ENCODE measurements around the gene NFYB.
"Not testable (repeated sequence)": the region's sequence is repeated elsewhere in the genome, so short reads cannot be mapped to it uniquely, and the experiment has no call there.

The NFYB gene

DNA sequence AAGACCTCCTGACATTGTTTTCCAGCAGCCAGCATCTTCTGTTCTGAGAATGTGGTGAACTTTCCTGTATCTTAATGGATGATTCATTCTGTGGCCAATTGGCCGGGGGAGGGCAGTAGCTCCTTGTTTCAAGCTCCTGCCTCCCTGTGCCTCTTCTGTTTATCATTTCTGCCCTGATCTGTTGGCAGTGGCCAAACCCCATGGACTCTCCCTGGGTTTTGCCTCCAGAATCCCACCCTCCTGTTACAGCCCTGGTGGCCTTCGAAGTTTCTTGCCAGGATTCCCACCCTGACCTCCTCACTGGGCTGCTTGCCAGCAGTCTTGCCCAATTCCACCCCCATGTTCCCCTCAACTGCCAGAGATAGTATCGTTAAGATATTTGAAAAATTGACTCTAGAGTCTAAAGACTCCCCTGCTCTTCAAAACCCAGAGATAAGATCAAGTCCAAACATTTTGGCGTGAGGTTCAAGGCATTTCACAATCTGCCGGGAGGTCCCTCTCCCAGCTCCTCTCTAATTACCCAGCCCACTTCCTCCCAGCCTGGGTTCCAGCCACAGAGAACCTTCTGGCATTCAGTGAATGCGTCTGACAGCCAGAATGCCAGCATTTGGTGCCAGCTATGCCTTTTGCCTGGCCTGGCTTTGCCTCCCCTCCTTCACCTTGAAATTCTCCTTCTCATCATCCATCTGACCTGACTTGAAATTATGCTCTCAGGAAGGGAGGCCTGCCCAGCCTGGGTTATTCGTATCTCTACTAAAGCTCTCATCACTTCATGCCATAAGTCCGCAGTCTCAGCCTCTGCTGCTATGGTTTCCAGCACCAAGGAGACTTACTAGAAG lies 39.9 kb upstream of the NFYB start:
- Histone ChIP-seq H3K4me2 (peak overlapping the region in 10 of 11 experiments; percentile 8 to 88 (median 78); a peak in 18 of 22 replicates), H3K36me3 (no peaks in the 10 kb centered on the region), H4K20me1 (no peaks in the 10 kb centered on the region), H3K4me1 (peaks cover 4 to 56% (median 32%) of the 10 kb centered on the region in 10 experiments; a peak in 18 of 20 replicates), H3K4me3 (peak overlapping the region in 3 of 10 experiments; percentile 27 to 60 (median 40); a peak in 4 of 20 replicates), H3K27ac (peak overlapping the region; percentile 19 to 94 (median 76); a peak in 19 of 22 replicates), H3K9me3 (replicated peaks in 1 of 11) (peaks cover 5 to 17% (median 12%) of the 10 kb centered on the region in 11 experiments), H3K9ac (peak overlapping the region in 9 of 11 experiments; percentile 16 to 78 (median 59); a peak in 14 of 22 replicates), H3K27me3 (no peaks in the 10 kb centered on the region)
- peak in 5 of 11 experiments; percentile 19 to 82 (median 70); a peak in 10 of 22 replicates for TF ChIP-seq Cebpa-rat (IDR thresholded peaks at IDR 0.05)

DNA sequence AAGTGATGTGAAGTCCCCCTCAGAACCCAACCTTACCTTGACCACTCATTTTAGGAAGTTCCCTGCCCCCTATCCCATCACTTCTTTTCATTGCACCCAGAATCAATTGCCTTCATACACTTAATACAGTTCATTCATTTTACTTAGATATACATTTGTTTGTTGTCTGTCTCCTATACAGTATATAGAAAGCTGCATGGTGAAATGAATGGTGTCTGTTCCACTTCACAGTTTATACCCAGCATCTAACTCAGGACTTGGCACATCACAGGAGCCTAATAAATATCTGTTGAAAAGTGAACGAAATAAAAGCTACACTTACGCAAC lies 39.3 kb upstream of the NFYB start:
- H3K27me3 ChIP-seq: no peaks in the 10 kb centered on the region
- no peaks in the 10 kb centered on the region for H4K20me1 ChIP-seq
- peaks cover 0 to 50% (median 32%) of the 10 kb centered on the region in 10 experiments; a peak in 16 of 20 replicates for H3K4me1 ChIP-seq
- H3K27ac ChIP-seq: peak overlapping the region in 10 of 11 experiments; percentile 3 to 94 (median 76); a peak in 16 of 22 replicates
- H3K9me3 ChIP-seq (replicated peaks in 1 of 11): peaks cover 0 to 14% (median 6%) of the 10 kb centered on the region in 11 experiments; a peak in 18 of 22 replicates
- TF ChIP-seq Cebpa-rat (IDR thresholded peaks at IDR 0.05): peak in 2 of 11 experiments; percentile 29 to 75; a peak in 2 of 22 replicates
- no peaks in the 10 kb centered on the region for H3K36me3 ChIP-seq
- peak overlapping the region in 7 of 11 experiments; percentile 16 to 78 (median 54); a peak in 9 of 22 replicates for H3K9ac ChIP-seq
- peak overlapping the region in 3 of 10 experiments; percentile 6 to 40 (median 27); a peak in 4 of 20 replicates for H3K4me3 ChIP-seq
- H3K4me2 ChIP-seq: peak overlapping the region in 9 of 11 experiments; percentile 34 to 88 (median 81); a peak in 17 of 22 replicates

DNA sequence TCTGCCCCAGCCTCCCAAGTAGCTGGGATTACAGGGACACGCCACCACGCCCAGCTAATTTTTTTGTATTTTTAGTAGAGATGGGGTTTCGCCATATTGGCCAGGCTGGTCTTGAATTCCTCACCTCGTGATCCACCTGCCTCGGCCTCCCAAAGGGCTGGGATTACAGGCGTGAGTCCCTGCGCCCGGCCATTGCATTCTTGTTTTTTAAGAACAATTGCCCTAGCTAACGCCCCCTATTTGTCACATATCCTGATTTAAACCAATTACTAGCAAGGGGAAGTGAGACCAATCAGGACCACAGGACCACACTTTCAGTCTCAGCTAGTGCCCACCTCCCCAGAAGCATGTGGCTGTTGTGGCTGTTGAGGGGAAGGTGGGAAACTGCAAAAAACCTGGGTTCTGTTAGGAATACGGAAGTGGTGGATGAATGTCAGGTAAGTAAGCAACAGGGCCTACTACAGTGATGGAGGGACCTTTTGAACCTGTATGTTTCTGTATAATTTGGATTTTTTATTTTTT lies 37.8 kb upstream of the NFYB start:
- H3K27me3 ChIP-seq: no peaks in the 10 kb centered on the region
- no peaks in the 10 kb centered on the region for H3K36me3 ChIP-seq
- peaks cover 0 to 6% (median 0%) of the 10 kb centered on the region in 11 experiments; a peak in 5 of 22 replicates for H3K9me3 ChIP-seq (replicated peaks in 1 of 11)
- TF ChIP-seq Cebpa-rat (IDR thresholded peaks at IDR 0.05): no peak
- H3K4me2 ChIP-seq: peak overlapping the region in 4 of 11 experiments; percentile 27 to 88 (median 82); a peak in 6 of 22 replicates
- peaks cover 0 to 50% (median 32%) of the 10 kb centered on the region in 10 experiments; a peak in 16 of 20 replicates for H3K4me1 ChIP-seq
- peak overlapping the region in 5 of 11 experiments; percentile 77 to 94 (median 87); a peak in 6 of 22 replicates for H3K27ac ChIP-seq
- H4K20me1 ChIP-seq: no peaks in the 10 kb centered on the region
- H3K9ac ChIP-seq: no peak overlapping the region
- no peak overlapping the region for H3K4me3 ChIP-seq

DNA sequence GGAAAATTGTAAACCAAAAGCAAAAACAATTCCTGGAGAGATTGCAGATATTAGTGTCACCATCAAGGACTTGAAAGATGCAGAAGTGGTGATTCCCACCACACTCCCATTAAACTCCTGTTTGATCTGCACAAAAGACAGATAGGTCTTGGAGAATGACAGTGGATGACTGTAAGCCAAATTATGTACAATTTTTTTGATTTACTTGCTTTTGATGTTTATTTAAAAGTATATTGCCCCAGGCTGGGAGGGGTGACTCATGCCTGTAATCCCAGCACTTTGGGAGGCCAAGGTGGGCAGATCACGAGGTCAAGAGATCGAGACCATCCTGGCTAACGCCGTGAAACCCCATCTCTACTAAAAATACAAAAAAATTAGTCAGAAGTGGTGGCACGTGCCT lies 35.8 kb upstream of the NFYB start:
- H3K27ac ChIP-seq; H3K27me3 ChIP-seq; H3K36me3 ChIP-seq; H3K9me3 ChIP-seq (replicated peaks in 1 of 11); H3K4me3 ChIP-seq; H3K9ac ChIP-seq; H3K4me2 ChIP-seq; H4K20me1 ChIP-seq: not testable (repeated sequence)
- peaks cover 0 to 49% (median 30%) of the 10 kb centered on the region in 10 experiments; a peak in 16 of 20 replicates for H3K4me1 ChIP-seq

DNA sequence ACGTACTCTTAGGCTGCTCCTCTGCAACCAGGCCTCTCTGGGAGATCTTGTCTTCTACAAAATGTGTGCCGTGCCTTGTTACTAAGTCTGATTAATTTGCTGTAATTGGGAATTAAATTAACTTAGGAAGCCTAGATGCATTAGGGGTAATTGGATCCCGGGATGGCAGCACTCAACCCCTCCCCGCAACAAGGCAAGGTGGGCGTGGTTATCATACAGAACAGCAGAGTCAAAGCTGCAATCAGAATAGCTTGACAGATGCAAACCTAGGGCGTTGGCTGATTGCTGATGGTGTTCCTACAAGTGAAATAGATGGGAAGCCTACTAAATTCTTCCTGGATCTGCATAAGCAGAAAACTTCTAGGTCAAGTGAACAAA lies 34.5 kb upstream of the NFYB start:
- TF ChIP-seq Cebpa-rat (IDR thresholded peaks at IDR 0.05): no peak
- Histone ChIP-seq H4K20me1 (no peaks in the 10 kb centered on the region), H3K9ac (no peak overlapping the region), H3K27ac (no peak overlapping the region), H3K4me2 (no peak overlapping the region), H3K9me3 (replicated peaks in 1 of 11) (peaks cover 0 to 6% (median 0%) of the 10 kb centered on the region in 11 experiments; a peak in 5 of 22 replicates), H3K36me3 (no peaks in the 10 kb centered on the region), H3K27me3 (no peaks in the 10 kb centered on the region), H3K4me3 (no peak overlapping the region), H3K4me1 (peaks cover 0 to 37% (median 18%) of the 10 kb centered on the region in 10 experiments; a peak in 16 of 20 replicates)

DNA sequence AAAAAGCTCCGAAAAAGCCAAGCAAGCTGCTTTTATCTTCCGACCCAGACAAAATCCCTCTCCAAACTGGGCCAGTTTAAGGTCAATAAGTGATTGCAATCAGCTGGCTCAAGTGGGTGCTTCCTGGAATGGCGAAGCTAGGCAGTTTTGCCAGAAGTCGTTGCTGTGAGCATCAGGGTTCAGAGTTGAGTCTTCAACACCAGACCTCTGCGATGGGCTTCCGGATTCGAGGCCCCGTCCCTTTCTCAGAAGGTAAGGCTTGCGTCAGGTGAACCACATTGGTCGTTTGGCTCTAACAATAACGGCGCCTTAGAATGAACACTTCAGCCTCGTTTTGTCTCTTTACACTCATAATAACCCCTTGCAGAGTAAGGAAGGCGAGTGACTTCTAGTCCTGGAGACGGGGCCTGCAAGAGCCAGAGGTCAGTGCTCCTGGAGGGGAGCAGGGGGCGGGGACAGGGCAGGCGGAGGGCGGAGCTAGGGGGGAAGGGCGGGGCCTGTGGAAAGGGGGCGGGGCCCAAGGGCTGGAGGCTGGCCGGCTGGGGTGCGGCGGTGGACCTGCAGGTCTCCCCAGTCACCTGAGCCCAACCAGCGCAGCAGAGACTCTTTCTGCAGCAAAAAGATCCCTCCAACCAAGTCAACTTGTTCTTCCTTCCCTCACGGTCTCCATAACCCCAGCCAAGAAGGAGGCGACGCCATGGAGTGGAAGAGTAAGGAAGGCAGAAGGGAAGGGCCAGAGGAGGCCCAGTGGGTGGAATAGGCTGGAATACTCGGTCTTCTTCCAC lies 34.0 kb upstream of the NFYB start:
- Histone ChIP-seq H4K20me1 (no peaks in the 10 kb centered on the region), H3K9me3 (replicated peaks in 1 of 11) (peaks cover 0 to 6% (median 0%) of the 10 kb centered on the region in 11 experiments; a peak in 5 of 22 replicates), H3K27ac (no peak overlapping the region), H3K9ac (no peak overlapping the region), H3K4me2 (no peak overlapping the region), H3K27me3 (no peaks in the 10 kb centered on the region), H3K36me3 (no peaks in the 10 kb centered on the region), H3K4me1 (peaks cover 0 to 31% (median 12%) of the 10 kb centered on the region in 10 experiments; a peak in 13 of 20 replicates), H3K4me3 (no peak overlapping the region)
- TF ChIP-seq Cebpa-rat (IDR thresholded peaks at IDR 0.05): no peak

DNA sequence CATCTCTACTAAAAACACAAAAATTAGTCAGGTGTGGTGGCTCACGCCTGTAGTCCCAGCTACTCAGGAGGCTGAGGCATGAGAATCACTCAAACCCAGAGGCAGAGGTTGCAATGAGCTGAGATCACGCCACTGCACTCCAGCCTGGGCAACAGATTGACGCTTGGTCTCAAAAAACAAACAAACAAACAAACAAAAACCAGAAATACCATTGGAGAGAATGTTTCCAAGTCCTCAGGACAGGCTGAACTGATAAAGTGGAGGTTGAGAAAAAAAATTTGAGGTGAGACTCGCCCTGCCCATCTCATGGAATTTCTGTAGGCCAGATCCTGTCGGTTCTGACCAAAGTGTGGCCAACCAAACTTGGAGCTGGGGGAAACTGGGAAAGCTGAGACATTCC lies 30.6 kb upstream of the NFYB start:
- Histone ChIP-seq H3K4me3 (no peak overlapping the region), H4K20me1 (no peaks in the 10 kb centered on the region)

DNA sequence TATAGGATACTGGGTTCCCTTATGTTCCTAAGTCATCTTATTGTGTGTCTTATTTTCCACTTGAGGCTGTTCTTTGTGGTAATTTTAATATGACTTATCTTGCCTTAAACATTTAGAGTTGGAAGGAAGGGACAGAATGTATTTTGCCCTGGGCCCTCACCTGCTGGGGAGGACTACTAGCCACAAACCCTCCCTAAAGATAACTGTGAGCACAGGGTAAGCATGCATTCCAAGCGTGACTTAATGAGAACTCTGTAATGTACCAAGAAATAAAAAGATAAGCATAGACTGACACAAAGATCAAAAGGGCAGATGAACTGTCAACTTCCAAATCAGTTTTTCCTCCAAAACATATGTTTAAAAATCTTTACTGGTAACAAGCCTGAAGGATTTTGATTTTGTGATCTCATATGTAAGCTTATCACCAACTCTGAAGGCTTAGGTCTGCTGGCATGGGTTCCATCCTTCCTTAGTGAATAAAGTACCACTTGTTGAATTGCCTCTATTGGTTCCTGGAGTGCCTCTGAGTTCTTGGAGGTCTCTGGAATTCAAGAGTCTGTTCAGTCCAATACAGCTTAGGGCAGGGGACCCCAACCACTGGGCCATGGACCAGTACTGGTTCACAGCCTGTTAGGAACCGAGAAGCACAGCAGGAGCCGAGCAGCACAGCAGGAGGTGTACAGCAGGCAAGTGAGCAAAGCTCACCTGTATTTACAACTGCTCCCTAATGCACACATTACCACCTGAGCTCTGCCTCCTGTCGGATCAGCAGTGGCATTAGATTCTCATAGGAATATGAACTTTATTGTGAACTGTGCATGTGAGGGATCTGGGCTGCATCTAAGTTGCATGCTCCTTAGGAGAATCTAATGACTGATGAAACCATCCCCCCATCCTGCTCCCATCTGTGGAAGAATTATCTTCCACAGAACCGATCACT lies 29.8 kb upstream of the NFYB start:
- Histone ChIP-seq H3K27ac (no peak overlapping the region), H4K20me1 (no peaks in the 10 kb centered on the region), H3K9ac (no peak overlapping the region), H3K27me3 (no peaks in the 10 kb centered on the region), H3K9me3 (replicated peaks in 1 of 11) (peaks cover 0 to 7% (median 2%) of the 10 kb centered on the region in 11 experiments; a peak in 8 of 22 replicates), H3K36me3 (no peaks in the 10 kb centered on the region), H3K4me3 (no peak overlapping the region), H3K4me2 (no peak overlapping the region), H3K4me1 (peaks cover 0 to 13% (median 0%) of the 10 kb centered on the region in 10 experiments; a peak in 5 of 20 replicates)
- no peak for TF ChIP-seq Cebpa-rat (IDR thresholded peaks at IDR 0.05)

More for the DNA sequence above, 30.6 kb upstream of the NFYB start:
- Histone ChIP-seq H3K4me2 (no peak overlapping the region), H3K9me3 (replicated peaks in 1 of 11) (peaks cover 0 to 6% (median 0%) of the 10 kb centered on the region in 11 experiments; a peak in 5 of 22 replicates), H3K27ac (no peak overlapping the region), H3K4me1 (peaks cover 0 to 13% (median 0%) of the 10 kb centered on the region in 10 experiments; a peak in 5 of 20 replicates), H3K9ac (no peak overlapping the region), H3K36me3 (no peaks in the 10 kb centered on the region), H3K27me3 (no peaks in the 10 kb centered on the region)
- TF ChIP-seq Cebpa-rat (IDR thresholded peaks at IDR 0.05): no peak
